Measurements from ENCODE around the gene NR3C2.

NR3C2 gene

DNA sequence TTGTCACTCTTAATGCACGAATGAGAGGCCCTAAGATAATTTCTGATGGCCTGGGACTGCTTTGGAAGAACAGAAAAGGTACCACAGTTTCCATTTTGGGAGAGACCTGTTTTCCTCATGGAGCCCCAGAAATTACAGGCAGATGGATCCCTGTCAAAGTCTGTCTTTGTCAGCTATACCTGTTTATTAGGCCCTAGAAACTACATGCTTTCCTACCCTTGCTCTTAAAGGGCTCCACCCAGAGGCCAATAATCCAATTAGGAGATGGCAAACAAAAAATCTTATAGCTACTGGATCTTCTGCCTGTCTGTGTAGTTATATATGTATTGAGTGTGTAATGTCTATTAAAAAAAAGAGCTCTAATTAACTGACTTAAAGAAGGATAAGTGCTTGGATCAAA, 141.3 kb downstream of the NR3C2 start:
- no peak for DNase-seq

GRCh38 chr4:148299337-148299736, 142.9 kb downstream of the NR3C2 start:
- DNase-seq: no peak

- no peak for DNase-seq
These were observed 145.7 kb downstream of the NR3C2 start for GRCh38 chr4:148296498-148296897.

DNA sequence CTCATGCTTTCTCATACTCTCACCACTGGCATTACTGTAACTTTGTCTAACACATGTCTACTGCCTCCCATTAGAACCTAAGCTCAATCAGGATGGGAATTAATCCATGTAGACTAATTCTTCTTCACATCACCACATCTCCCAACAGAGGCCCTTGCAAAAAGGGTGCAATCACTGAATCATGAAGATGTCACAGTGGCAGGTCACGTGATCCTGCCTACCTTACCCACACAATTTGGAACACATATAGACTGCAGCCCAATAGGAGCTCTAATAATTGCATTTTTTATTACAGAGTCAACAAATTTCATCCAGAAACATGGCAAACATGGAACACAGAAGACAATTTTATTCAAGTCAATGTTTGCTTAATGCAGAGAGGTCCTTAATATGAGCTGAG, 146.6 kb downstream of the NR3C2 start:
- no peak for DNase-seq

GRCh38 chr4:148293571-148293970, 148.6 kb downstream of the NR3C2 start:
- no peak for DNase-seq

- DNase-seq: no peak
These were observed 149.5 kb downstream of the NR3C2 start for GRCh38 chr4:148292686-148293085.

GRCh38 chr4:148289740-148290139, 152.5 kb downstream of the NR3C2 start:
- DNase-seq: no peak

DNA sequence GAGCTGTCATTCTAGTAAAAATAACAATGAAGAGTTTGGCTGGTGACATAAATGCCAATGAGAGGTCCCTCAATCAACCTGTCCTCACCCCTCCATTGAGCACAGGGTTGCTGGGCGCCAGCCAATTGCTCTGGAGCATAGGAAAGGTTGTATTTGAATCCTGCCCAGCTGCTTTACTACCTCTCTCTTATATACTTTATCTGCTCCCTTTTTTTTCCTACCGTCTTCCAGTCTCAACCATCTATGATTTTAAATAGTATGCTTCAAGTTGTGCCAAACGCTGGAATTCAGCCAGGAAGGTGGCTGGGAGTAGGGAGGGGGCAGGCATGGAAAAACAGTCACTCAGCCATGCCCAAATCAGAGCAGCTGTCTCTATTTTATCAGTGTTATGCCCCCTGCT, 153.8 kb downstream of the NR3C2 start:
- no peak for DNase-seq

DNA sequence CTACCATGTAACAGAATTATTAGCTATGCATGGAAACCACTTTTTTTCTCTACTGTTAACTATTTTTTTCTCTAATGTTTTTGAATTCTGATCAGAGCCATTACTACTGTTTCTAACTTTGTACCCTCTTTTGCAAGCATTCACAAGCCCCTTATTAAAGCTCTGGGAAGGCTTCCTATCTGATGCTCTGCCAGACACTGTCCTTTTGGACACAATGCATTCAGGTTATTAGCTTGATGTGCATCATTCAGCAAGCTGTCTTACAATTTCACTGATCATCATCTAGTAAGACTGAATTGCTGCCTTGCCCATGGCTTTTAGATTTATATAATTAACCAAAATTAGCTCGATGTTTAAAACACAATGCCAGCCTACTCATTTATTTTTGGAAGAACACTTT, 155.1 kb downstream of the NR3C2 start:
- no peak for DNase-seq

DNA sequence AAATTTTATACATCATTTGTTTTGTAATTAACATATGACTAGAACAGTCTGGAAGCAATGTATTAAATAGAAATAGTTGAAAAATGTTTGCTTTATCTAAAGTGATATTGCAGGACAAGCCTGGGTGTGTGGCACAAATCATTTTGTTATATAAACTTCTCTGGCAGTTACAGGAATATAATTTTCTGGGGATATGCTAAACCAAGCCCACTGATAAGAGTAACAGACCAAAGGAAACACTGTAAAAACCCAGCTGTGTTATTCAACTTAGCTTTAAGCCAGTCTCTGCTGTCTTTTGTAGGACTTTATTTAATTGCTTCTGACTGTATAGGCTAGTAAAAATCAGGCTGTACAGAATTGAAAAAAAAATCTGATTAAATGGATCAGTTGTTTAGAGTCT, 156.2 kb downstream of the NR3C2 start:
- no peak for DNase-seq

DNA sequence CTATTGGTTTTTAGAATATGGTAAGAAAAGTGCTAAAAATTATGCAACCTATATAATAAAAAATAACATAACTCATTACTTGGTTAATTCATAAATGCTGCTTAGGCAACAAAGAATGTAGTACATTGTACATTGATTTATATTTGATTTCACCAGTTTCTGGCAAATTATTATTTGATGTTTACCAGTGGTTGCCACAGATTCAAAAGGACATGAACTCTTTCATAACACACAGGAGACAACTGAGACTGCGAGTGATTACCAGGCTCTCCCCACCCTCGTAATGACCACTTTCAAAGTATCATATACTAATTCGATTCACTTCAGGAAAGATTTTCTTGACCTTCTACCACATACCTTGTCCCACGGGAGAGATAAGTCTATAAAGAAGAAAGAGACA, 158.5 kb downstream of the NR3C2 start:
- no peak for DNase-seq

DNA sequence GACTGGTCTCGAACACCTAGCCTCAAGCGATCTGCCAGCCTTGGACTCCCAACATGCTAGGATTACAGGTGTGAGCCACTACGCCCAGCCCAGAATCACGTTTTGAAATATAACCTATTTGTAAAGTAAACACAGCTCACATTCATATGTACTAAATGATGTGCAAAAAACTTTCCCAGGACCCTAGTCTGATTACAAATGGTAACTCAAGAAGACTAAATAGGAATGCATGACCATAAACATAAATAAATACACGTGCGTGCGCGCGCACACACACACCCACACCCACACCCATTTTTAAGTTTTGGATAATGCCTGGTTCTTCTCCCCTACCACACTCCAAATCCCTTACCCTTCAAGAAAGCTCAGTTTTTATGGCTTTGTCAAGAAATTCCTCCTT, 163.9 kb downstream of the NR3C2 start:
- no peak for DNase-seq

DNA sequence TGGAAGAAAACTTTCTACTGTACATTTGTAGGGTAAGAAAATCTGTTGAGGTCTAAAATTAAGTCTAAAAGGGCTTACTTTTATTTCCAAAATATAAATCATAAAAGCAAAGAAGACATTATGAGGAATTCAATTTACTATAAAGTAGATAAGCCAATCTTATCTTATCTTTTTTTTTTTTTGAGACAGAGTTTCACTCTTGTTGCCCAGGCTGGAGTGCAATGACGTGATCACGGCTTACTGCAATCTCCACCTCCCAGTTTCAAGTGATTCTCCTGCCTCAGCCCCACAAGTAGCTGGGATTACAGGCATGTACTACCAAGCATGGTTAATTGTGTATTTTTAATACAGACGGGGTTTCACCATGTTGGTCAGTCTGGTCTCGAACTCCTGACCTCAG, 166.9 kb downstream of the NR3C2 start:
- DNase-seq: no peak

- no peak for DNase-seq
These were observed 168.7 kb downstream of the NR3C2 start for GRCh38 chr4:148273501-148273986.

GRCh38 chr4:148271166-148271565, 171.0 kb downstream of the NR3C2 start:
- DNase-seq: no peak

DNA sequence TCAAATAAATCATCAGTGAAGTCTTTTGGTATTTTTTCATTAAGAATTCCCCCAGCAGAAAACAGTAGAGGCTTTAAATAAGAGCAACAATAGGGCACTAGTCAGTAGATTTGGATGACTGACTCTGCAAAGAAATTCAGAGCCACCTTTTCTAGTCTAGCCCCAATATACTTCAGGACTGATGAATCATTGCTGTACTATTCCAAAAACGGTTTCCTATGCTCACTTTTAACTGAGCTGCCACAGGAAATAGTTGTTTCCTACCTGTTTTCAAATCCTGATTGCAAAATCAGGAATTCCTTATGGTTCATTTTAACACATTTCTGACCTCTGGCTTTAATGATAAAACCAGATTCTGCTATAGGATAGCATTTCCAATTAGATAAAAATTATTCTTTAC, 171.6 kb downstream of the NR3C2 start:
- no peak for DNase-seq

- DNase-seq: no peak
These were observed 173.4 kb downstream of the NR3C2 start for GRCh38 chr4:148268835-148269234.

DNA sequence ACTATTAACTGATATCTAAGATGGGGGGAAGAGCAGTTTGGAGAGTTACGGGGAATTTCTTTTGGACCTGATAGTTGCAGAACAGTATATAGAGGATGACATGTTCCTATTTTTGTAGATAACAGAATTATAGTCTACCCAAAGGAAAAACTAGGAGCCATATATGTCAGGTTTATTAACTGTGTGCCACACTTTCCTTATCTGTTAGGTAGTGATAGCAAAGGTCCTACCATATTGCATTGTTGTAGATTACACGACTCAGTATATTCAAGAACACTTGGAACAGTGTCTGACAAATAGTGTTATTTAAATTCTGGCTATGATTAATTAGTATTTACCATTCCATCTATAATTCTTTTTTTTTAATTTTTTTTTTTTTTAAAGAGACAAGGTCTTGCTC, 175.3 kb downstream of the NR3C2 start:
- no peak for DNase-seq

DNA sequence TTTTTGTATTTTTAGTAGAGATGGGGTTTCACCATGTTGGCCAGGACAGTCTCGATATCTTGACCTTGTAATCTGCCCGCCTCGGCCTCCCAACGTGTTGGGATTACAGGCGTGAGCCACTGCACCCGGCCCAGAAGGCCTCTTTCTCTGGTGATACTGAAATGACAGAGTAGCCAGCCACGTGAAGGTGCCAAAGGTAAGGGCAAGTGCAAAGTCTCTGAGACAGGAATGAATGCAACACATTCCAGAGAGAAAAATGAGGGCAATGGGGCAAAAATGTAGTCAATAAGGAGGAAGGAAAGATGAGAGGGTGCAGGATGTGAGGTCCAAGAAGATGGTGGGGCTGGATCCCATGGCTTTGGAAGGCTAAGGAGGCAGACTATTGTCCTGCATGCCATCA, 176.0 kb downstream of the NR3C2 start:
- DNase-seq: no peak

GRCh38 chr4:148265627-148266026, 176.6 kb downstream of the NR3C2 start:
- no peak for DNase-seq

- DNase-seq: no peak
These were observed 178.4 kb downstream of the NR3C2 start for GRCh38 chr4:148263802-148264201.

DNA sequence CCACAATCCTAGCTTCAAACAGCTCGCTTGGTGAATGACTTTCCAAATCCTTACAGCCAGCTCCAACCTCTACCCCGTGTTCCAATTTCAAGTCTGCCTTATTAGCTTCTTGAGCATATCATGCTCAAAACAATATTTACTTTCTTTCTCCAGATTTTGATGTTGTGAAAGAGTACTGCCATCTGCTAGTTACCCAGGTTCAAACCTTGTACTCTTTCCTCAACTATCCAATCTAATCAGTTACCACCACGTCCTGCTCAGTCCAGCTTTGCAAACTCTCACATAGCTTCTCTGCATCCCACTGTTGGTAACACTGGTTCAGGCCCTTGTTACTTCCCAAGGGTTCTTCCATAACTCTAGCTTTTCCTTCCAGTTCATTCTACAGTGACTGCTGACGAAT, 179.1 kb downstream of the NR3C2 start:
- DNase-seq: no peak

DNA sequence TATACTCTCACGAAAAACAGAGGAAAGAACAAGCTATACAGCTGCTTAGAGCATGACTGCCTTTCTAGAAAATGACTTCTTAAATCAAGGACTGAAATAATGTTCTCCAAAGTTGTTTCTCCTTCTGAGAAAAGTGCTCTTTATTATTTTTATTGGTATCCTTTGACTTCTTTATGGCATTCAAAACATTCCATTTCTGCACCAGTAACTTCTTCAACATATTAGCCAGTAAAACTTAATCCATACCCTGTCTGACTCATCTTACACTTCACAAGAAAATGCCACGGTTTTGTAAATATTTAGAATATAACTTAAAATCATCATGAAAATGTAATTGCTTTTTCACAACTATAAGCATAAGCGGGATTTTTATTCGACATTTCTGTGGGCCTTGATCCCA, 180.4 kb downstream of the NR3C2 start:
- DNase-seq: no peak

DNA sequence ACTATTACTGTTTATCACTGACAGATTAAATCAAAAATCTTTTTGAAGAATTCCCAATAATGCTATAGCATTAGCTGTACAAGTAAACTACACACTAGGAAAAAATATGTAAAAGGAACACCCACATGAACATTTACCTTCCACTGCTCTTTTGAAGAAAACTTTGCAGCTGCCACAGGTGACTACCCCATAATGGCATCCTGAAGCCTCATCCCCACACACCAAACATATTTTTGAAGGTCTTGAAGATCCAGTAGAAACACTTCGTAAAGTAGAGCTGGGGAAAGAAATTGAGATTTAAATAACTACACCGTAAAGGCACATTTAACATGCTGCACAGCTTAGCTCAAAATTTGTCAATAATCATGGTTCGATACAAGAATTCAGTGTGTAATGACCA, 182.4 kb downstream of the NR3C2 start:
- DNase-seq: no peak

DNA sequence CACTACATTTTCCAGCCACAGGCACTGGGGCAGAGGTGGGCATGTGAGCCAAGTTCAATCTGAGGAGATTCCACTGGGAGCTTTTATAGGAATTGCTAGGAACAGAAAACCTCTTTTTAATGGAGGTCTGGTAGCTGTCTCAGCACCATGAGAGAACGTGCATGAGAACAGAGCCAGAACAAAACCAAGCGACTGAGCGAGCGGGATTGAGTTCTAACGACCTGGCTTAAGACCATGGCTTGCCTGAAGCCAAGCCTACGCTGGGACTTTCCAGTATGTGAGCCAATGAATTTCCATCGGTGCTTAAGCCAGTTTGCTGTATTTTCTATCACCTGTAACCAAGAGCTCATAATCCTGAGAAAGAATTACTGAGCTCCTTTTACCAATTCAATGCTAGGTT, 183.7 kb downstream of the NR3C2 start:
- DNase-seq: no peak

DNA sequence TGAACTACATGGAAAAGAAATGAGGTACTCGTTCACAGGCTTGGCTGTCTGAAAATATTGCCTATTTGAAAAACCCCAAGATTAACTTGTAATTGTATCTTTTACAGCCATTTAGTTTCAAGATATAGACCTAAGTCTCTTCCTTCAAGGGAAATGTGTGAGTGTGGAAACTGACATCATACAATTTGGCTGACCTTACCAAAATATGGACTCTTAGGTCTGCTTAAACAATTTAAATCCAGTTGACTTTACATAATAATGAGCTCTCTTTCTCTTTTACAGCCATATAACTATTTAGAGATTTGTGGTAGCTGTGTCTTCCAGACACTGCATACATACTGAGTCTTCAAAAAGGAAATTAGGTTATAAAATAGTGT, 186.9 kb downstream of the NR3C2 start:
- no peak for DNase-seq

Measured in T-helper 9 cell (primary cell).